HFFc6 (cell line): ENCODE measurements around the gene THSD4. TPM values are rescaled to one million over a fixed set of nuclear protein-coding genes. Genes with fewer than 3 reads are reported as not detected.

Experiments
- DNase-seq: peaks from one replicate; pipeline ENCODE4 v3.0.0-alpha.2; 2018
- H3K27ac Mint-ChIP-seq: 2 replicates; pipeline ENCODE4 v1.8.0; 2020; ENCODE audit warnings: mild to moderate bottlenecking, mixed read lengths
- H3K27me3 Mint-ChIP-seq: 2 replicates; pipeline ENCODE4 v1.8.0; 2021; ENCODE audit warnings: mild to moderate bottlenecking, moderate library complexity, mixed read lengths; ENCODE audit not compliant: insufficient read depth
- H3K36me3 Mint-ChIP-seq: 2 replicates; pipeline ENCODE4 v1.8.0; 2021; ENCODE audit warnings: low read depth, mixed read lengths
- H3K4me1 Mint-ChIP-seq: 2 replicates; pipeline ENCODE4 v1.8.0; 2020; ENCODE audit warnings: low read depth, mixed read lengths
- H3K4me3 Mint-ChIP-seq: 2 replicates; pipeline ENCODE4 v1.8.0; 2020; ENCODE audit warnings: mild to moderate bottlenecking, moderate library complexity, mixed read lengths
- H3K9me3 Mint-ChIP-seq: 2 replicates; pipeline ENCODE4 v1.8.0; 2020; ENCODE audit warnings: mild to moderate bottlenecking, mixed read lengths
- total RNA-seq, 6 experiments: library from RNA; stranded (reverse); fragmentation: NEBNext Ultra II Directional; extraction: Animal tissue kit (Norgen Biotek cat#: 25700); gene quantifications; 2 replicates in 1 of 6; 3 replicates in 5 of 6; pipeline ENCODE4 v1.2.3, GENCODE V29; 2021
- TF ChIP-seq, protein P1 (sequence below): fragments of 200-600 bp; sonication (generic); IDR thresholded peaks from 2 replicates; pipeline ENCODE4 v1.5.0; 2021; ENCODE audit warnings: antibody characterized with exemption, mild to moderate bottlenecking

Gene THSD4
- total RNA-seq, 6 experiments from 2014 or later = 32.7 to 39.1 (median 36.4) TPM

DNA sequence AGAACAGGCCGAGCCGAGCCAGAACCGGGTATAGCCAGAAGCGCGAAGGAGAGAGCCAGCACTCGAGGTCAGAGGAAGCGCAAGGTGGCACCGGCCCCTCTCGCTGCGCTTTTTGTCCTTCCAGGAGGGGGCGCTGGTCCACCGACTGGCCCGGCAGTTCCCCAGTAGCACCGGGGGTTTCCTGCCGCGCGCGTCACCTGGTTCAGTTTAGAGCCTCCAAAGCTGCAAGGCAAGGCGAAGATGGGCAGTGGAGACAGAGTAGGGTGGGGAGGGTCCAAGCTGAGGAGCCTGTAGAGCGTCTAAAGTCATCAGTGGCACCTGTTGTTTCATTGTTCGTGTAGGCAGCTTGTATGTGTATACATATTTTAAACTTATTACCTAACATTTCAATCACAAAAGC lies 687.5 kb downstream of the THSD4 start:
- Mint-ChIP-seq H3K27me3 (peaks cover 5% of the 10 kb centered on the region), H3K4me1 (peaks cover 48% of the 10 kb centered on the region), H3K27ac (no peak overlapping the region; the same call in 1 of the 2 replicates), H3K4me3 (no peak overlapping the region), H3K36me3 (no peaks in the 10 kb centered on the region), H3K9me3 (no peaks in the 10 kb centered on the region)
- TF ChIP-seq, protein P1, sequence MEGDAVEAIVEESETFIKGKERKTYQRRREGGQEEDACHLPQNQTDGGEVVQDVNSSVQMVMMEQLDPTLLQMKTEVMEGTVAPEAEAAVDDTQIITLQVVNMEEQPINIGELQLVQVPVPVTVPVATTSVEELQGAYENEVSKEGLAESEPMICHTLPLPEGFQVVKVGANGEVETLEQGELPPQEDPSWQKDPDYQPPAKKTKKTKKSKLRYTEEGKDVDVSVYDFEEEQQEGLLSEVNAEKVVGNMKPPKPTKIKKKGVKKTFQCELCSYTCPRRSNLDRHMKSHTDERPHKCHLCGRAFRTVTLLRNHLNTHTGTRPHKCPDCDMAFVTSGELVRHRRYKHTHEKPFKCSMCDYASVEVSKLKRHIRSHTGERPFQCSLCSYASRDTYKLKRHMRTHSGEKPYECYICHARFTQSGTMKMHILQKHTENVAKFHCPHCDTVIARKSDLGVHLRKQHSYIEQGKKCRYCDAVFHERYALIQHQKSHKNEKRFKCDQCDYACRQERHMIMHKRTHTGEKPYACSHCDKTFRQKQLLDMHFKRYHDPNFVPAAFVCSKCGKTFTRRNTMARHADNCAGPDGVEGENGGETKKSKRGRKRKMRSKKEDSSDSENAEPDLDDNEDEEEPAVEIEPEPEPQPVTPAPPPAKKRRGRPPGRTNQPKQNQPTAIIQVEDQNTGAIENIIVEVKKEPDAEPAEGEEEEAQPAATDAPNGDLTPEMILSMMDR = peak; percentile 74
- DNase-seq = no peak

DNA sequence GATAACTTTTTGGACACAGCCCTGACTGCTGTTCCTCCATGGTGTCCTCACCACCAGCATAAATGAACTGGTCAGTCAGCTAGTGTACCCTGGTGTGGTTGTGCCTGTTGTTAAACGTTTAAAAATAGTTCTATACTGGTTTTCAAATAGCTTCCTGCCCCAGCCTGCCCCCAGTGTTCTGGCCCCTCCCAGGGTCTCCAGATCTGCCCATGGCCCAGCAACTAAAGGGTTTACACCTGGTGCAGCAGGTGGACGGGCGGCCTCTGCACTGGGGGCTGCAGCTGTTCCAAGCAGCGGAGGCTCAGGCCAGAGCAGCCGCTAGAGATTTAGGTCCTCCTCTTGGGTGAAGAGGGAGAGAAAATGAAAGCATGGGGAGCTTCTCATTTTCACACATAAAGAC lies 689.0 kb downstream of the THSD4 start:
- peaks cover 56% of the 10 kb centered on the region for H3K4me1 Mint-ChIP-seq
- no peak overlapping the region for H3K4me3 Mint-ChIP-seq
- no peak for DNase-seq
- no peaks in the 10 kb centered on the region for H3K9me3 Mint-ChIP-seq
- H3K27ac Mint-ChIP-seq = no peak overlapping the region
- TF ChIP-seq, protein P1 = no peak
- peaks cover 8% of the 10 kb centered on the region for H3K27me3 Mint-ChIP-seq
- H3K36me3 Mint-ChIP-seq = no peaks in the 10 kb centered on the region

DNA sequence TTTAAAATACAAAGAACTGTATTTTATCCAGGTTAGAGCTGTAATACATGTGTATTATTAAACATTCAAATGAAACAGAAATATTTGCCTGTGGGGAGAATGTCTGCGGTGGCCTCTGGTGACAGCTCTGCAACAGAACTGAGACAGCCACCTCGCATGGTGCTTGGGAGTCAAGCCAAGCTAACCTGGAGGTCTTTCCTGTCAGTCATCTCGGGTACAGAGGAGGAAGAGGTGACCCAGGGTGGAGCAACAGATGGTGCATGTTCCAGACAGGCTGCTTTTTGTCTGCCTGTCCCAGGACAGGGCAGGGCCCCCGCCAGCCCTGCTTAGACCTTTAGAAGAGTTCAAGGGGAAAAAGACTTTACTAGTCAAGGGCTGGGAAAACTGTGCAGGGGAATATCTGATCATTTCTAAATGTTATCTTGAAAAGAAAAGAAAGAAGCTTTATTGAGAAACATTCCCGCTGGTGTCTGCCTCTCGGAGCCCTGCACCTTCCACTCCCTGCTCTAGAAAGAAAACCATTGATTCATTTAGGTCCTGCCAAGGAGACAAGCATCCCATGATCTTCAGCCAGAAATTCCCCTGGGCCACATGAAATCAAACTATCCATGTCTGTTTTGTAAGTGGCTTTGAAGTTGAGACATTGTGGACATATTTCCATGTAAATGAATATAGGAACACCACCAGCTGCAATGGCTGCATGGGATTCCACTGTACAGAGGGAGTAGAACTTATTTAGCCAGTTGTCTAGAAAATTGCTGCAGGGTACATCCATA lies 689.6 kb downstream of the THSD4 start:
- no peak for DNase-seq
- H3K27me3 Mint-ChIP-seq = peaks cover 8% of the 10 kb centered on the region

DNA sequence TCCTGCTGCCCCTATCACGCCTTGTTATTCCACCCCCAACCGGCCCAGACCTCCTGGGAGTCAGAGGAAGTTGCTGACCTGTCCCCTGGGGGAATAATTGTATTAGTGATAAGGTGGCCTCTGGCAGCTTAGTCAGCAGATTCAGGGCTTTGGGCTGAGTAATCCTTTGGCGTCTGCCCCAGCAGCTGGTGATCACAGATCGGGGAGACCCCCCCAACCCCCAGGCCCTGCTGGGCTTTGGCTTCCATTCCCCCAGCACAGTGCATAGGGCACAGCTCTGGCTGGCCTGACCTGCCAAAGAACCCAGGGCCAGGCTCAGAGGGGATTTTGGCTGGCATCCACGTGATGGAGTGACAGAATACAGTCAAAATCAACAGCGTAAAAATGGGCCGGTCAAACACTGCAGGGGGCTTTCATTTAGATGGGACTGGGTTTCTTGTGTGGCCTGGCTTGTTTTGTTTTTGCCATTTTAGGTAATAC lies 691.2 kb downstream of the THSD4 start:
- no peak overlapping the region for H3K27ac Mint-ChIP-seq
- no peak overlapping the region for H3K4me3 Mint-ChIP-seq
- TF ChIP-seq, protein P1 = no peak
- no peaks in the 10 kb centered on the region for H3K36me3 Mint-ChIP-seq
- peaks cover 6% of the 10 kb centered on the region for H3K27me3 Mint-ChIP-seq
- DNase-seq = peak; percentile 41
- peaks cover 40% of the 10 kb centered on the region for H3K4me1 Mint-ChIP-seq
- no peaks in the 10 kb centered on the region for H3K9me3 Mint-ChIP-seq

More for the DNA sequence above, 689.6 kb downstream of the THSD4 start:
- Mint-ChIP-seq H3K27ac (no peak overlapping the region), H3K9me3 (no peaks in the 10 kb centered on the region), H3K4me1 (peaks cover 56% of the 10 kb centered on the region), H3K4me3 (no peak overlapping the region), H3K36me3 (no peaks in the 10 kb centered on the region)
- TF ChIP-seq, protein P1 = no peak

DNA sequence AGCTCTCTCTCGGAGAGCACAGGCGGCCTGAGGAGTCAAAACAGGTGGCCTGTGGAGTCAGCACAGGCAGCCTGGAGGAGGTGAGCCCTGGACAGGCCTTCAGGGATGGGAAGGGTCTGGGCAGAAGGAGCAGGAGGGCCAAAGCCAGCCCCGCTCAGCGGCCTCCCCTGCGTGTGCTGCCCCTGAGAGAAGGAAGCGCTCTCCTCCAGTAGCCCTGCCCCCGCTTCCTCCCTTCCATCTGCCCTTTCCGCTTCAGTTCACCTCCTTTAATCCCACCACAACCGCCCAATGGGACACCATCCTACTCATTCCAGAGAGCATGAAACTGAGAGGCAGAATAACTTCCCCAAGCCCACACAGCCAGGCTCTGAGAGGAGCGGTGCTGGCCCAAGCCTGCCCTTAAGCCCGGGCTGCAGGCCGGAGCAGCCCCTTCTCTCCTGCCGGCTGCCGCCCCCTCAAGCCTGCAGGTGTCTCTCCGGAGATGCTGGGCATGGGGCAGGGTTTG lies 691.9 kb downstream of the THSD4 start:
- Mint-ChIP-seq H3K27ac (no peak overlapping the region; the same call in 1 of the 2 replicates), H3K27me3 (peaks cover 5% of the 10 kb centered on the region), H3K4me3 (no peak overlapping the region), H3K36me3 (no peaks in the 10 kb centered on the region), H3K4me1 (peaks cover 40% of the 10 kb centered on the region), H3K9me3 (no peaks in the 10 kb centered on the region)
- DNase-seq = no peak
- TF ChIP-seq, protein P1 = no peak
